ENCODE results near the gene RABGGTA. TPM values are rescaled to one million over a fixed set of nuclear protein-coding genes. Genes with fewer than 3 reads are reported as not detected.

The RABGGTA gene
- total RNA-seq, 4 donors from 2014 or later: 29.8 to 44.8 (median 33.5) TPM

GRCh38 chr14:24262821-24263733 lies 8.3 kb downstream of the RABGGTA start, which contains the start of gene TGM1:
Gene TGM1, minus strand, starts transcription at chr14:24263177. Its CDS starts 825 bp downstream, at chr14:24262352.
- 78 to 88% methylated on average over 9 to 13 of the region's 14 CpGs for WGBS, 2 donors
- H3K4me3 ChIP-seq (replicated peaks in 1 of 3): no peak within 1 kb of the TSS
- peaks cover 13 to 16% of the 10 kb centered on the region in 2 donors for H3K36me3 ChIP-seq
- H3K9me3 ChIP-seq: no peaks in the 10 kb centered on the region
- no peaks in the 10 kb centered on the region for H3K27me3 ChIP-seq
- no peak within 1 kb of the TSS for H3K27ac ChIP-seq
- peaks cover 15 to 16% of the 10 kb centered on the region in 2 donors for H3K4me1 ChIP-seq
- TF ChIP-seq CTCF (IDR thresholded peaks at IDR 0.05) (no peak), POLR2A (IDR thresholded peaks at IDR 0.05) (no peak)
- intact Hi-C loops (cut with DNase I): no loop called here
- no peak for DNase-seq

DNA sequence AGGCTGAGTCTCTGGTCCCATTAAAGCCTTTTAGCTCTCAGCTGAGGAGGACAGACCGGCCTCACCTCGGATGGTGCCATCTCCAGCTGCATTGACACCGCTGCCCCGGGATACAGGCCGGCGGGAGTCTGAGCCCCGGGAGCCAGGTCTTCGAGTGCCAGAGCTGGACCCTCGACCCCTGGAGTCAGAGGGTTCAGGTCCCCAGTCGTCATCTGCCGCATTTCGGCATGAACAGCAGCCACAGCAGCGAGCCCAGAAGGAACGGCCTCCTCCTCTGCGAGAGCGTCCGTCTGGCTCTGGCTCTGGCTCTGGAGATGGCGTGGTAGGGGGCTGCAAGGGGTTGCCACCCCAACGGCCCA lies 9.4 kb downstream of the RABGGTA start:
- Histone ChIP-seq H3K27ac (no peak overlapping the region), H3K27me3 (no peaks in the 10 kb centered on the region), H3K9me3 (no peaks in the 10 kb centered on the region), H3K4me3 (replicated peaks in 1 of 3) (no peak overlapping the region), H3K36me3 (peaks cover 6 to 10% of the 10 kb centered on the region in 2 donors), H3K4me1 (peaks cover 15 to 16% of the 10 kb centered on the region in 2 donors)
- 92 to 94% methylated on average over 16 to 18 of the region's 19 CpGs for WGBS, 2 donors
- no peak for TF ChIP-seq CTCF (IDR thresholded peaks at IDR 0.05)
- no peak for TF ChIP-seq POLR2A (IDR thresholded peaks at IDR 0.05)
- intact Hi-C loops (cut with DNase I): no loop called here
- DNase-seq: no peak

DNA sequence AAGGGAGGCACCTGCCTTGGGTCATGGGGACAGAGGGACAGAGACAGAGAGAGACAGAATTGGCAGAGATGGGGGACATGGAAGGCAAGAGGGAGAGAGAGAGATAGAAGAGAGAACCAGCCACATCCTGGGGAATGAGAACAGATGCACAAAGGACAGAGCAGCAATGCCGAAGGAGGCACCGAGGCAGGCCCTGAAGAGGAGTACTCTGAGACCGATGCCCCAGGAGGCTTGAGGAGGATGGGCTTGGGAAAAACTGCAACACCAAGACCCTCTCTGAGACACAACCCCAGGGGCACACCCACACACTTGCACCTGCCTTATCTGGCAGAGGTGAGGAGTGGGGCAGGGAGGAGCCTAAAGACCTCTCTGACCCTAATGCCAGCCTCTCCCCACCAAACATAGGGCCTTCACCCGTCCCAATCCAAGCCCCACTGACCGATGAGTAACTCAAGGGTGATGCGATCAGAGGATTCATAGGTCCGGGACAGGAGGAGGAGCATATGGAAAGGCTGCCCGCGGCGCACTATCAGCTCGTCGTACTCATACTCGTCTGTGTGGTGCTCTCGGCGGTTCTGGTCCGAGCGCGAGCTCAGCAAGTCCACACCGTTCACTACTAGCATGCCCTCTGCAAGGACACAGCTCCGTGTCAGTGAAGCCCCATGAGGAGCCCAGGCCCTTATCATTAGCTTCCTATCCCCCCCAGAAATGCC lies 10.0 kb downstream of the RABGGTA start:
- H3K4me1 ChIP-seq: peaks cover 15 to 16% of the 10 kb centered on the region in 2 donors
- intact Hi-C loops (cut with DNase I): no loop called here
- TF ChIP-seq CTCF (IDR thresholded peaks at IDR 0.05): no peak
- no peak for TF ChIP-seq POLR2A (IDR thresholded peaks at IDR 0.05)
- H3K4me3 ChIP-seq (replicated peaks in 1 of 3): no peak overlapping the region
- H3K36me3 ChIP-seq: peaks cover under 1 to 4% of the 10 kb centered on the region in 2 donors
- no peaks in the 10 kb centered on the region for H3K9me3 ChIP-seq
- 91 to 94% methylated on average over 20 of the region's 20 CpGs for WGBS, 2 donors
- no peaks in the 10 kb centered on the region for H3K27me3 ChIP-seq
- no peak overlapping the region for H3K27ac ChIP-seq
- DNase-seq: no peak

DNA sequence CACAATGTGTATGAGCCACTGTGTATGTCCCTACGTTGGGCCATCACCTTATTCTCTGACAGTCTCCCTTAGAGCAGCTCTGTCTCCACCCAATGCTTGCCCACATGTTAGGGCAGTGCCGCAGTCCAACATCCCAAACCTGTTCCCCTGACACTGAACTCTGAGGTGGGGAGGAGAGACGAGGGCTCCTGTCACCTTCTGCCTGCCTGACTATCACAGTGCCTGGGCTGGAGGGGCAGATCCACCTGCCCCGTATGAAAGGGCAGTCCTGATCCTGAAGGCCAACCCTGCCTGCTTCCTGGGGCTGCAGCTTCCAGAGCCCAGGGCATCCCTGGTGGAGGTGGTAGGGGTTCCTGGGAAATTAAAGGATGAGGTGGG lies 10.6 kb downstream of the RABGGTA start:
- H3K27ac ChIP-seq: no peak overlapping the region
- no peak overlapping the region for H3K4me3 ChIP-seq (replicated peaks in 1 of 3)
- intact Hi-C loops (cut with DNase I): no loop called here
- H3K36me3 ChIP-seq: no peaks in the 10 kb centered on the region
- no peaks in the 10 kb centered on the region for H3K9me3 ChIP-seq
- peaks cover 15 to 16% of the 10 kb centered on the region in 2 donors for H3K4me1 ChIP-seq
- WGBS, 2 donors: 75 to 82% methylated on average over 2 to 4 of the region's 4 CpGs
- H3K27me3 ChIP-seq: no peaks in the 10 kb centered on the region
- DNase-seq: no peak
- TF ChIP-seq CTCF (IDR thresholded peaks at IDR 0.05): no peak
- no peak for TF ChIP-seq POLR2A (IDR thresholded peaks at IDR 0.05)
